ENCODE data around the gene P2RX4. TPM values are rescaled to one million over a fixed set of nuclear protein-coding genes. Genes with fewer than 3 reads are reported as not detected.
"Not testable (repeated sequence)": the region's sequence is repeated elsewhere in the genome, so short reads cannot be mapped to it uniquely, and the experiment has no call there.

P2RX4 gene
- total RNA-seq, 3 donors from 2014 or later: 18.1 to 21.9 (median 21.6) TPM

- Mint-ChIP-seq H3K27me3 (ENCODE audit: low read depth) (no peaks in the 10 kb centered on the region), H3K4me1 (ENCODE audit: low read depth) (no peaks in the 10 kb centered on the region), H3K36me3 (ENCODE audit: insufficient read depth) (peaks cover 12% of the 10 kb centered on the region), H3K4me3 (no peak overlapping the region), H3K9me3 (no peaks in the 10 kb centered on the region)
- ATAC-seq: no peak
- no peak for DNase-seq
Observed at GRCh38 chr12:121181181-121181580, 28.7 kb upstream of the P2RX4 start.

- H3K27me3 Mint-ChIP-seq (ENCODE audit: low read depth): no peaks in the 10 kb centered on the region
- no peak for DNase-seq
Observed at GRCh38 chr12:121182222-121182893, 27.6 kb upstream of the P2RX4 start.

GRCh38 chr12:121184425-121184824 lies 25.5 kb upstream of the P2RX4 start:
- Mint-ChIP-seq H3K9me3 (peaks cover 4% of the 10 kb centered on the region), H3K27me3 (ENCODE audit: low read depth) (no peaks in the 10 kb centered on the region)
- no peak for ATAC-seq

More at GRCh38 chr12:121182222-121182893, 27.6 kb upstream of the P2RX4 start:
- Mint-ChIP-seq H3K4me3 (no peak overlapping the region), H3K4me1 (ENCODE audit: low read depth) (no peaks in the 10 kb centered on the region), H3K36me3 (ENCODE audit: insufficient read depth) (peaks cover 9% of the 10 kb centered on the region), H3K9me3 (no peaks in the 10 kb centered on the region)
- peak; percentile 94 to 97 for ATAC-seq

DNA sequence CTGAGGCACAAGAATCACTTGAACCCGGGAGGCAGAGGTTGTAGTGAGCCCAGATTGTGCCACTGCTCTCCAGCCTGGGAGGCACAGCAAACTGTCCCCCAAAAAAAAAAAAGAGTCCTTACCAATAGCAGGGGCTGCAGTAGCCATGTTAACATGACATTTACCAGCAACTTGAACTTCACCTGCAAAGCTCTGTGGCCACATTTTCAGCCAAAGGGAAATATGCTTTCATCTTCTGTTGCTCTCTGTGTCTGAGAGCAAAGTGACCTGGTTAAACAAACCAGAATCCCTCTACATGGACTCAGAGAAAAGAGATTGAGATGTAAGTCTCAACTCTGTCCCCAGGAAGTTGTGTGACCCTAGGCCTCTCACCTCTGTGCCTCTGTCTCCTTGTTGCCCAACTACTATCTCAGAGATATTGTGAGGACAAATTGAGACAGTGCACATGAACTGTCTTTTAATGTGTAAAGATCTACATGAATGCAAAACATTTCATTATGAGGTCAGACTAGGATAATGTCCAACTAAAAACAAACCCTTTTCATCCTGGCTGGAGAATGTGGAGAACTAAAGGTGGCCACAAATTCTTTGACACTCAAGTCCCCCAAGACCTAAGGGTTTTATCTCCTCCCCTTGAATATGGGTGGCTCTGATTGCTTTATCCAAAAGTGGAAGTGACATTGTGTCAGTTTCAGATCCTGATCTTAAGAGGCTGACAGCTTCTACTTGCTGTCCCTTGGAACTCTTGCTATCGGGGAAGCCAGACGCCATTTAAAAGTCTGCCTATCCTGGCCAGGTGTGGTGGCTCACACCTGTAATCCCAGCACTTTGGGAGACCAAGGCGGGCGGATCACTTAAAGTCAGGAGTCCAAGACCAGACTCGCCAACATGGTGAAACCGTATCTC lies 24.7 kb upstream of the P2RX4 start:
- no peak for ATAC-seq
- Mint-ChIP-seq H3K4me1 (ENCODE audit: low read depth) (no peaks in the 10 kb centered on the region), H3K27me3 (ENCODE audit: low read depth) (no peaks in the 10 kb centered on the region)

More at GRCh38 chr12:121184425-121184824, 25.5 kb upstream of the P2RX4 start:
- no peak for DNase-seq
- Mint-ChIP-seq H3K4me3 (no peak overlapping the region), H3K4me1 (ENCODE audit: low read depth) (no peaks in the 10 kb centered on the region), H3K36me3 (ENCODE audit: insufficient read depth) (peaks cover 11% of the 10 kb centered on the region)

DNA sequence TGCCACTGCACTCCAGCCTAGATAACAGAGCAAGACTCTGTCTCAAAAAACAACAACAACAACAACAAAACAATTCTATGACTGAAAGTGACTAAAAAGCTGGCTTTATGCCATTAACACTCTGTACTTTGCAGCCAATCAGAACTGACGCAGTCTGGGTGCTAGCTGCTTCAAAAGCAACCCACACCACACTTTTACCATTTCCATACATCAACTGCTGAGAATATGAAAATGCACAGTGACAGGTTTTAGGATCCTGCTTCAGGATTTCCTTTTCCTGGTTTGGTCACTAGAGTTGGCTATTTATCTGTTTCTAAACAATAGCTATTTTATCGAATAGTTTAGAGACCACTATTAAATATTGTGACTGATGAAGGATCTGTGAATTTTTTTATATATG lies 23.1 kb upstream of the P2RX4 start:
- Mint-ChIP-seq H3K4me1 (ENCODE audit: low read depth) (peaks cover 1% of the 10 kb centered on the region), H3K9me3 (peaks cover 4% of the 10 kb centered on the region), H3K36me3 (ENCODE audit: insufficient read depth) (peaks cover 9% of the 10 kb centered on the region), H3K27me3 (ENCODE audit: low read depth) (no peaks in the 10 kb centered on the region), H3K4me3 (no peak overlapping the region)
- DNase-seq (no peak), ATAC-seq (no peak)

More for the DNA sequence above, 24.7 kb upstream of the P2RX4 start:
- Mint-ChIP-seq H3K36me3 (ENCODE audit: insufficient read depth) (peaks cover 11% of the 10 kb centered on the region), H3K4me3 (no peak overlapping the region), H3K9me3 (peaks cover 4% of the 10 kb centered on the region)
- no peak for DNase-seq

DNA sequence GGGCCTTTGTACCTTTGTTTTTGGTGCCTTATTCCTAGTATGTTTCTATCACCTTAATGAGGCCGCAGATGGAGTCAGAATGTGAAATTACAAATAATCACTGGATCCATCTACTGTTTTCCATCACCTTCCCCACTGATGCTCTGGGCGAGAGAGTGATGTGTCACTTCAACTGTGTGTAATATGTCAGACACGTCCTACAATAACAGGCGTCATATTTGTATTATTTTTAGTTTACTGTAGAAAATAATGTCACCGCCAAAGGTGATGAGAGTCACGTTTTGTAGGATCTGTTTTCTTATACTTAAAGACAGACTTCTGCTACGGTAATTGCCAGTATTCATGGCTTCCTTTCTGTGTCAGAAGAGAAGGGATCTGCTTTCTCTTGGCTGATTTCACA lies 22.4 kb upstream of the P2RX4 start:
- ATAC-seq (no peak), DNase-seq (no peak)
- peaks cover 3% of the 10 kb centered on the region for H3K36me3 Mint-ChIP-seq (ENCODE audit: insufficient read depth)
- no peaks in the 10 kb centered on the region for H3K27me3 Mint-ChIP-seq (ENCODE audit: low read depth)
- H3K4me3 Mint-ChIP-seq: no peak overlapping the region
- H3K4me1 Mint-ChIP-seq (ENCODE audit: low read depth): peaks cover 1% of the 10 kb centered on the region
- H3K9me3 Mint-ChIP-seq: peaks cover 4% of the 10 kb centered on the region

DNA sequence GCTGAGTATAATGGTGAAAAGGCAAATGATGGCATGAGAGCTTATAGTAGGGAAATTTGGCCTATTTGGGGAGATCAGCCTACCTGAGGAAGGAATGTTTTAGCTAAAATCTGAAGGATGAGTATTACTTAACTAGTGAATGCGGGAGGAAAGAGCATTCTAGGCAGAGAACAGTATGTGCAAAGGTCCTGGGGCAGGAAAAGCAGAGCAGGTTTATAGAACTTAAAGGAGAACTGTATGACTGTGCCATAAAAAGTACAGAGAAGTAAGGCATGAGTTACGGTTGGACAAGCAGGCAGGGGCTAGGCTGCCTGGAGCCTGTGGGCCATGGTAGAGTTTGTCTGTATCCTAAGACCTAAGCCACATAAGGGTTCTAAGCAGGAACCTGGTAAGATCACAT lies 21.7 kb upstream of the P2RX4 start:
- Mint-ChIP-seq H3K4me3 (no peak overlapping the region), H3K9me3 (peaks cover 4% of the 10 kb centered on the region), H3K36me3 (ENCODE audit: insufficient read depth) (peaks cover 3% of the 10 kb centered on the region), H3K4me1 (ENCODE audit: low read depth) (peaks cover 1% of the 10 kb centered on the region), H3K27me3 (ENCODE audit: low read depth) (no peaks in the 10 kb centered on the region)
- ATAC-seq (no peak), DNase-seq (no peak)

GRCh38 chr12:121189131-121189530 lies 20.8 kb upstream of the P2RX4 start:
- H3K4me1 Mint-ChIP-seq (ENCODE audit: low read depth): peaks cover 1% of the 10 kb centered on the region
- H3K36me3 Mint-ChIP-seq (ENCODE audit: insufficient read depth): peaks cover 3% of the 10 kb centered on the region
- H3K27me3 Mint-ChIP-seq (ENCODE audit: low read depth): no peaks in the 10 kb centered on the region
- H3K9me3 Mint-ChIP-seq: peaks cover 4% of the 10 kb centered on the region
- ATAC-seq (no peak), DNase-seq (no peak)
- no peak overlapping the region for H3K4me3 Mint-ChIP-seq

GRCh38 chr12:121189619-121190155 lies 20.2 kb upstream of the P2RX4 start:
- Mint-ChIP-seq H3K4me1 (ENCODE audit: low read depth) (peaks cover 1% of the 10 kb centered on the region), H3K36me3 (ENCODE audit: insufficient read depth) (peaks cover 3% of the 10 kb centered on the region), H3K9me3 (peaks cover 4% of the 10 kb centered on the region), H3K27me3 (ENCODE audit: low read depth) (no peaks in the 10 kb centered on the region), H3K4me3 (no peak overlapping the region)
- DNase-seq (no peak), ATAC-seq (no peak)

DNA sequence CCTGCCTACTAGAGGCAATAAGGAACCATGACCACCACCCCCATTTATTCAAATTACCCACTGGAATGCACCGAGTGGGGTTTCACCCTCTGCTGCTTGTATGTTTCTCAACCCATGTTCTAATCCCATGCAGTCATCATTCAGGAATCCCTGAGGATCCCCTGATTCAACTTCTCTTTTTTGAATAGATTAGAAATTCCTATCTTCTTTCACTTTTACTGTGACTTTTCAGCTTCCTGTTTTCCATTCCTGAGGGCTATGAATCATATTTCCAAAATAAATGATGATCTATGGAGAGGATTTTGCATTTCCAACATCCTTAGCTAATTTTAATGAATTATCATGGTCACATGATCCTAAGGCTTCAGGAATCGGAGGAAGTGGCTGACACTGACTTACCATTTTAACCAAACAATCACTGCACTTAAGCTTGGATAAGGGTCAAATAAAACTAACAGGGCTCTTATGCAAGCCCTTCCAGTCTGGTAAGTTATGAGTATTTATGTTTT lies 19.4 kb upstream of the P2RX4 start:
- Mint-ChIP-seq H3K27me3 (ENCODE audit: low read depth) (no peaks in the 10 kb centered on the region), H3K9me3 (peaks cover 4% of the 10 kb centered on the region), H3K4me3 (no peak overlapping the region), H3K36me3 (ENCODE audit: insufficient read depth) (peaks cover 3% of the 10 kb centered on the region), H3K4me1 (ENCODE audit: low read depth) (peaks cover 1% of the 10 kb centered on the region)
- ATAC-seq (no peak), DNase-seq (no peak)

- Mint-ChIP-seq H3K4me1 (ENCODE audit: low read depth) (peaks cover 1% of the 10 kb centered on the region), H3K9me3 (peaks cover 4% of the 10 kb centered on the region), H3K36me3 (ENCODE audit: insufficient read depth) (peaks cover 3% of the 10 kb centered on the region), H3K27me3 (ENCODE audit: low read depth) (no peaks in the 10 kb centered on the region), H3K4me3 (no peak overlapping the region)
- ATAC-seq (no peak), DNase-seq (no peak)
Observed at GRCh38 chr12:121191151-121191550, 18.8 kb upstream of the P2RX4 start.

- H3K4me3 Mint-ChIP-seq: peak overlapping the region; percentile 31
- ATAC-seq (no peak), DNase-seq (no peak)
- H3K9me3 Mint-ChIP-seq: no peaks in the 10 kb centered on the region
- H3K27me3 Mint-ChIP-seq (ENCODE audit: low read depth): no peaks in the 10 kb centered on the region
- no peaks in the 10 kb centered on the region for H3K36me3 Mint-ChIP-seq (ENCODE audit: insufficient read depth)
- H3K4me1 Mint-ChIP-seq (ENCODE audit: low read depth): peaks cover 4% of the 10 kb centered on the region
Observed at GRCh38 chr12:121196902-121197301, 13.0 kb upstream of the P2RX4 start.

- Mint-ChIP-seq H3K9me3 (no peaks in the 10 kb centered on the region), H3K36me3 (ENCODE audit: insufficient read depth) (no peaks in the 10 kb centered on the region), H3K4me3 (no peak overlapping the region), H3K27me3 (ENCODE audit: low read depth) (no peaks in the 10 kb centered on the region), H3K4me1 (ENCODE audit: low read depth) (peaks cover 4% of the 10 kb centered on the region)
- DNase-seq: no peak
- ATAC-seq: no peak
Observed at GRCh38 chr12:121198949-121199348, 11.0 kb upstream of the P2RX4 start.

DNA sequence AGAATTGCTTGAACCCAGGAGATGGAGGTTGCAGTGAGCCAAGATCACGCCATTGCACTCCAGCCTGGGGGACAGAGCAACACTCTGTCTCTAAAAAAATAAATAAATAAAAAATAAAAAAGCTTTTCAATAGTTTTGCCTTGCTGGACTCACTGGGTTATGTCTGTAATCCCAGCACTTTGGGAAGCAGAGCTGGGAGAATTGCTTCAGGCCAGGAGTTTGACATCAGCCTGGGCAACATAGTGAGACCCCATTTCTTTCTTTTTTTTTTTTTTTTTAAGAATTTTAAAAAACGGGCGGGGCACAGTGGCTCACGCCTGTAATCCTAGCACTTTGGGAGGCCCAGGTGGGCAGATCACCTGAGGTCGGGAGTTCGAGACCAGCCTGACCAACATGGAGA lies 8.8 kb upstream of the P2RX4 start:
- H3K36me3 Mint-ChIP-seq (ENCODE audit: insufficient read depth); H3K4me1 Mint-ChIP-seq (ENCODE audit: low read depth); H3K9me3 Mint-ChIP-seq; H3K4me3 Mint-ChIP-seq; DNase-seq; ATAC-seq; H3K27me3 Mint-ChIP-seq (ENCODE audit: low read depth): not testable (repeated sequence)

All from activated T-cell treated with anti-CD3 and anti-CD28 coated beads, Interleukin-2, amount 50 U/mL, for 4 hours (primary cell).